GM11168 (cell line): ENCODE results near the gene HMGN4.

Source experiments
- in situ Hi-C: fragments of 300-500 bp; cut with MboI; formaldehyde crosslinking; loops from one replicate; pipeline ENCODE4 v1.12.0; 2022; ENCODE audit warnings: low sequenced_read_pairs; ENCODE audit not compliant: unreplicated experiment

Gene HMGN4

GRCh38 chr6:26571592-26572296, 33.6 kb downstream of the HMGN4 start:
- in situ Hi-C loops, result no loop called here

DNA sequence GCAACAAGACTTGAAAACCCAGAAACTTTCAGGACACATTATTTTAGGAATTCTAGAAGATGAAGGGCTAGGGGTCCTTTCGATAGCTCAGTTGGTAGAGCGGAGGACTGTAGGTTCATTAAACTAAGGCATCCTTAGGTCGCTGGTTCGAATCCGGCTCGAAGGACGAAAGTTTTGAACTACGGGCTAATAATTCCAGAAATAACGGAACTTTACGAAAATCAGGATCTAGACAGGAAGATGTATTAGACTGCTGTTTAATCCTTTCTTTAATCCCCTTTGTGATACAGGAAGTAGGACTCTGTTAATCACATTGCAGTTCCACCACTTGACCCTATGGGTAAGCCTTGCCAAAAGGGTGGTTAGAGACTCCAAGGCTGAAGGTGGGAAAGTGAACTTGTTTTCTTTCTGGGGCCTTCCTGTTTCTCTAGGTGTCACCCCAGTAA, 37.4 kb downstream of the HMGN4 start:
- in situ Hi-C loops, result no loop called here

GRCh38 chr6:26576407-26576843, 38.3 kb downstream of the HMGN4 start:
- in situ Hi-C loops, result no loop called here

GRCh38 chr6:26576929-26577719, 39.0 kb downstream of the HMGN4 start:
- in situ Hi-C loops, result no loop called here

DNA sequence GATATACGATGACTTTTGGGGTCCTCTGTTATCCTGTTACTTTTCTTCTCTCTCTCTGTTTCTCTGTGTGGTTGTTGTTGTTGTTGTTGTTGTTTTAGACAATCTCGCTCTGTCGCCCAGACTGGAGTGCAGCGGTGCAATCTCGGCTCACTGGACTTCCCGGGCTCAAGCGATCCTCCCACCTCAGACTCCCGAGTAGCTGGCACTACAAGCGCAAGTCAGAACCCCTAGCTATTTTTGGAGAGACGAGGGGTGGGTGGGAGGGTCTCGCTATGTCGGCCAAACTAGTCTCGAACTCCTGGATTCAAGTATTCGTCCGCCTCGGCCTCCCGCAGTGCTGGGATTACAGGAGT, 39.5 kb downstream of the HMGN4 start:
- in situ Hi-C loops, result no loop called here

DNA sequence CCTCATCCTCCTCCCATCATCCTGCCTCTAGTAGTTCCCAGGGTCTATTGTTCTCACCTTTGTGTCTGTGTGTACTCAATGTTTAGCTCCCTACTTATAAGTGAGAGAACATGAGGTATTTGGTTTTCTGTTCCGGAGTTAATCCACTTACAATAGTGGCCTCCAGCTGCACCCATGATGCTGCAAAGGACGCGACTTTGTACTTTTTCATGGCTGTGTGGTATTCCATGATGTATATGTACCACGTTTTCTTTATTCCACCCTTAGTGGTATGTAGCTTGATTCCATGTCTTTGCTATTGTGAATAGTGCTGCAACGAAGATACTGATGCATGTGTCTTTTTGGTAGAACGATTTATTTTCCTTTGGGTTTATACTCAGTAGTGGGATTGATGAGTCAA, 40.1 kb downstream of the HMGN4 start:
- in situ Hi-C loops, result no loop called here

DNA sequence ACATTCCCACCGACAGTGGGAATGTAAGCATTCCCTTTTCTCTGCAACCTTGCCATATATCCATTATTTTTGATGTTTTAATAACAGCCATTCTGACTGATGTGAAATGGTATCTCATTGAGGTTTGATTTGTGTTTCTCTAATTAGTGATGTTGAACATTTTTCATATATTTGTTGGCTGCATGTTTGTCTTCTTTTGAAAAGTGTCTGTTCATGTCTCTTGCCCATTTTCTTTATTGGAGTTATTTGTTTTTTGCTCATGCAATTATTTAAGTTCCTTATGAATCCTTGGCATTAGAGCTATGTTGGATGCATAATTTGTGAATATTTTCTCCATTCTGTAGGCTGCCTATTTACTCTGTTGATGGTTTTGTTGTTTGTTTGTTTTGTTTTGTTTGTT, 40.6 kb downstream of the HMGN4 start:
- in situ Hi-C loops, result no loop called here

GRCh38 chr6:26581164-26581915, 43.2 kb downstream of the HMGN4 start:
- in situ Hi-C loops, result no loop called here

DNA sequence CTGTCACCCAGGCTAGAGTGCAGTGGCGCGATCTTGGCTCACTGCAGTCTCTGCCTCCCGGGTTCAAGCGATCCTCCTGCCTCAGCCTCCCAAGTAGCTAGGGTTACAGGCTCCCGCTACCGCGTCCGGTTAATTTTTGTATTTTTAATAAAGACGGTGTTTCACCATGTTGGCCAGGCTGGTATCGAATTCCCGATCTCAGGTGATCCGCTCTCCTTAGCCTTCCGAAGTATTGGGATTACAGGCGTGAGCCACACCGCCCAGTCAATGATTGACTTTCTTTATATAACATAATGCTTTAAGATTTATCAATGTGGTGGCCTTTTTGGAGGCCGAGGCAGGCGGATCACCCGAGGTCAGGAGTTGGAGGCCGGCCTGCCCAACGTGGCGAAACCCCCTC, 50.8 kb downstream of the HMGN4 start:
- in situ Hi-C loops, result no loop called here

- in situ Hi-C loops, result no loop called here
Observed at GRCh38 chr6:26592649-26593048, 54.5 kb downstream of the HMGN4 start.

DNA sequence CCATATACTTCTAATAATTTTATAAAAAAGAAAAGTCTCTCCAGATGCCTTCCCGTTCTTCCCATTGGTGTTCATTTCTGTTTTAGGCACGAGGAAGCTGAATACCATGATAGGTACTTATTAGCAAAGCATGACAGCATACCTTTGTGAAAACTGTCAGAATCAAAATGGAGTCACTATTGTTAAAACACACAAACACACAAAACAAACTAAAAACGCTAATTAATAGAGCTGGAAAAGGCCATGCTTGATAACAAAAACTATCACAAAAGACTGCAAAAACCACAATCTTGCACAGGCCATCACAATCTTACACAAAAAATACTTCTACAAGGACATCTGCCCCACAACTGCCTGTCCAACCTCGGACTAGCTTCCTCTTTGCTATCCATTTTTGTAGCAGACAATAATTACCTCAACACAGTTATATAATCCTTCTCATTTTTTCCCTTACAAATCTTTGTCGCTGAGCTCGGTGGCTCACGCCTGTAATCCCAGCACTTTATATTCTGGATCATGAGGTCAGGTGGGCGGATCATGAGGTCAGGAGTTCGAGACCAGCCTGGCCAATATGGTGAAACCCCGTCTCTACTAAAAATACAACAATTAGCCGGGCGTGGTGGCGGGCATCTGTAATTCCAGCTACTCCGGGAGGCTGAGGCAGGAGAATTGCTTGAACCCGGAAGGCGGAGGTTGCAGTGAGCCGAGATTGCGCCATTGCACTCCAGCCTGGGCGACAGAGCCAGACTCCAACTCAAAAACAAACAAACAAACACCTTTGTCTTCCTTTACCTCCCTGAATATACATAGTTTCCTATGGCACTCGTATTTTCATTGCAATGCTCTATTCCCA, 55.3 kb downstream of the HMGN4 start:
- in situ Hi-C loops, result no loop called here

DNA sequence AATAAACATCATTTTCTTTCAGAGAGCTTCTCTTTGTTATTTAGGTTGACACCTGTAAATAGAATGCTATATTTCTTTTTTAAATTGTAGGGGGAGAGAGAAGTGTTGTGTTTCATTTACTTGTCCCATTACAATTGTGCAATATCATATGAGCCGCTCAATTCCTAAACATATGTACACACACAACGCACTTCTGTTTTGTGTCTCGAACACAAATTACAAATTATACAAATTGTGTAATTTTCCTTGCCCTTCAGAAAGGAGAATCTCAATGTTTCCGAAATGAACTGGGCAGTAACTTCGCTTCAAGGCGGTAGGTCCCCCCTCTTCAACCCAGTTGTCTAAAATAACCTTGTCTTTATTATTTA, 55.9 kb downstream of the HMGN4 start:
- in situ Hi-C loops, result no loop called here

GRCh38 chr6:26594730-26595632, 56.8 kb downstream of the HMGN4 start:
- in situ Hi-C loops, result no loop called here

DNA sequence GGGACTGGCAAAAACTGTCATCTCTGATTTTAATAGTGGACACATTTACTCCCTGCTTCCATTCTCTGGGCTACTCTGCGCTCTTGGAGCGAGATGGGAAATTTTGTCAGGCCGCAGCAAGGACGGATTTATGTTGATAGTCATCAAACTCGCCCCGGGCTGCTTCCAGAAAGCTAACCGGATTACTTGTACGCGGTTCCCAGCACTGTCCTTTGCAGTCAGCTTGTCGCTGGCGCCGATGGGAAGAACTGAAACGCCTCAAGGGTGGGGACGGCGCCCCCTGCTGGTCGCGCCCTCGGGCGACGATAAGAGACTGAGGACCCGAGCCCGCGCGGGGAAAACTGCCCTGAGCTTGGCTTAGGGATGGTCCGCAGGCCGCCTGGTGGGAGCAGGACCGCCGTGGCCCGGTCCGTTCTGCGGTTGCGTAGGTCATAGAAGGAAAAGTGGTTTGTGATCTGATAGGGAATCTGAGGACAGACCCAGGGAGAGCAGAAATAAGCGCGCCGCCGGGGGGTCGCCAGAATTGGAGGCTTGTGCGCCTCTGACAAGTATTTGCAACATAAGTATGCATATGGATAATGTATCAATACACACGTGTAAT, 57.6 kb downstream of the HMGN4 start:
- in situ Hi-C loops, result no loop called here
